ENCODE results near the gene BEND6.

- TF ChIP-seq, protein P1, sequence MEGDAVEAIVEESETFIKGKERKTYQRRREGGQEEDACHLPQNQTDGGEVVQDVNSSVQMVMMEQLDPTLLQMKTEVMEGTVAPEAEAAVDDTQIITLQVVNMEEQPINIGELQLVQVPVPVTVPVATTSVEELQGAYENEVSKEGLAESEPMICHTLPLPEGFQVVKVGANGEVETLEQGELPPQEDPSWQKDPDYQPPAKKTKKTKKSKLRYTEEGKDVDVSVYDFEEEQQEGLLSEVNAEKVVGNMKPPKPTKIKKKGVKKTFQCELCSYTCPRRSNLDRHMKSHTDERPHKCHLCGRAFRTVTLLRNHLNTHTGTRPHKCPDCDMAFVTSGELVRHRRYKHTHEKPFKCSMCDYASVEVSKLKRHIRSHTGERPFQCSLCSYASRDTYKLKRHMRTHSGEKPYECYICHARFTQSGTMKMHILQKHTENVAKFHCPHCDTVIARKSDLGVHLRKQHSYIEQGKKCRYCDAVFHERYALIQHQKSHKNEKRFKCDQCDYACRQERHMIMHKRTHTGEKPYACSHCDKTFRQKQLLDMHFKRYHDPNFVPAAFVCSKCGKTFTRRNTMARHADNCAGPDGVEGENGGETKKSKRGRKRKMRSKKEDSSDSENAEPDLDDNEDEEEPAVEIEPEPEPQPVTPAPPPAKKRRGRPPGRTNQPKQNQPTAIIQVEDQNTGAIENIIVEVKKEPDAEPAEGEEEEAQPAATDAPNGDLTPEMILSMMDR (IDR thresholded peaks at IDR 0.05) = no peak
- no peak for TF ChIP-seq POLR2AphosphoS5 (IDR thresholded peaks at IDR 0.05; ENCODE audit: insufficient read depth in 1 of 2, low read depth in 1 of 2)
- no peak for TF ChIP-seq POLR2A (IDR thresholded peaks at IDR 0.05)
Observed at GRCh38 chr6:56986611-56987010, 31.7 kb downstream of the BEND6 start.

Data from vagina (tissue), 2 donors.